ENCODE results near the gene TCN2.
A peak's percentile ranks its signal among the peaks of the same experiment; 100 is the strongest.
"Not testable (repeated sequence)": the region's sequence is repeated elsewhere in the genome, so short reads cannot be mapped to it uniquely, and the experiment has no call there.

The TCN2 gene

DNA sequence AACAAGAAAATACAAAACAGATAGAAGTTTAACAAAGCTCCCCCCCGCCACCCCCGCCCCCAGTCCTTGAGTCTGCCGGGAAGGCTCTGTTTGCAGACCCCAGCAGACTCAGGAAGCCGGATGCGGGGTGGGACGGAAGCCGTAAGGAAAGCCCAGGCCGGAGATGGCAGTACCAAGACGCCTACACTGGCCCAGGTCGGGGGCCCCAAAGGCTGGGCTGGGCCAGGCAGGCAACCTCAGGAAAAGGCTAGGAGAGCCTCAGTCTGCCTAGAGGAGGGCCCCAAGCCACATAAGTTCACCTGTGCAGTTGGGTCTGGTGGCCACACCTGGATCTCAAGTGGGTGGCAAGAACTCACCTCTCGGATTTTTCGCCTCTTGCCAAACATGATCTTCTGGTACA lies 28.5 kb upstream of the TCN2 start:
- DNase-seq (ENCODE audit: low read depth) = no peak

DNA sequence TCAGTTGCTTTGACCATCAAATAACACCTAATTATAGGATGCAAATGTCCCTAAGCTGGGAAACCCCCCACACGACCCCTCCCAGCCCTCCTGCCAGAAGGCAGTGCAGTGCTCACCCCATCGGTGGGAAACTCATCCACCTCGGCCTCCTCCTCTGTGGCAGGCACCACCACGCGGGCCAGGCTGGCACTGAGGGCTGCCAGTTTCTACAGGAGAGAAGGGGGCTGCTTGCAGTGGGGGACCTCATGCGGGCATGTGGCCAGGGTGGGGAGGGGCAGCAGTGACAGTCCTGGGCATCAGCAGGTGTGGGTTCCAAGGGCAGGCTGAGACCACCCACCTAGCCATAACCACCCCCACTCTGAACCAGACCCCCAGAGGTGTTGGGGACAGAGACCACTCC lies 26.1 kb upstream of the TCN2 start:
- no peak for DNase-seq (ENCODE audit: low read depth)

GRCh38 chr22:30582051-30582450 lies 24.9 kb upstream of the TCN2 start:
- no peak for DNase-seq (ENCODE audit: low read depth)

DNA sequence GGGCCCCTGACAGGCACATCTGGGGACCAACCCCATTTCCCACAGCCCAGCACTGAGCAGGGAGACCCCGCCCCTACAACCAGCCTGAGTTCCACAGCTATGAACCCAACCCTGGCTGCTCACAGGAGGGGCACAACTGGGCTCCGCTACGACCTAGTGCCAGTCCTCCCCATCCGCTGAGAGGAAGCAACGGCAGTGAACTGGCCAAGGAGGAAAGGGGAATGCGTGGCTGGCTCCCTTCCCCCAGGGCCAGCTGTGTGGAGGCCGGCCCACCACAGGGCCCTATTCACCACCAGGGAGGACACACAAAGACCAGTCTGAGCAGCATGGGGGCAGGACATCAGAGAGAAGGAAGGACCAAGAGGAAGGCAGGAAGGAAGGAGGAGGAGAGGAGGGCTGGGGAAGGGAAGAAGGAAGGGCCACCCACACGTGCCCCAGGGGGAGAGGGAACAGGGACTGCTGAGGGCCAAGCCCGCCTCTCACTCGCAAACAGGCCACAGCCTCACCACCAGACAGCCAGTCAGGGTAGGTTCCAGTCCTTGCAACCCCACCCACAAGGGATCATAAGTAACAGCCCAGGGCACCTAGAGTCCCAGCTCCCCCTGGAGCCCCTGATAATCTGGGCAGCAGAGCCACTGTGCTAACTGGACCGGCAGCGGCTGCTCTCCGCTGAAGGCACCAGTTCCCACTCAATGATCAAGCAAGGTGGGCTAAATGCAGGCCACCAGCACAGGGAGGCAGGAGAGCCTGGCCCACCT lies 24.0 kb upstream of the TCN2 start:
- no peak for DNase-seq (ENCODE audit: low read depth)

- DNase-seq (ENCODE audit: low read depth) = no peak
These were observed 22.5 kb upstream of the TCN2 start for GRCh38 chr22:30584441-30584840.

GRCh38 chr22:30586414-30586813 lies 20.6 kb upstream of the TCN2 start:
- DNase-seq (ENCODE audit: low read depth) = no peak

DNA sequence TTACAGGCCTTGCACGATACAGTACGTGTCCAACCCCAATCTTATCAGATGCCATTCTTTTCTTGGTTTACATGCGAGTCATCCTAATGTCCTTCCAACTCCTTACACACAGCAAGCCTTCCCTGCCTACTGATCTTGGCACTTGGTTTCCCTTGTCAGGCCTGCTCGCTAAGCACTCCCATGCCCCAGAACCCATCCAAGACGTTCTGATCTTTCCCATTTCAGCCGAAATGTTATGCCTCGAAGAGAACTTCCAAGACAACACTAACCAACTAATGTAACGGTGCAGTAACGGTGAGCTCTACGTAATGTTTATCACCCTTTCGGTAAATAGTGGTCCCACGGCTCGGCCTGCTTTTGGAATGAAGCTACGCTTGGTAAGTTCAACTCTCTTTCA lies 15.8 kb upstream of the TCN2 start:
- no peak for DNase-seq (ENCODE audit: low read depth)

- peak; percentile 85 for DNase-seq (ENCODE audit: low read depth)
These were observed 15.2 kb upstream of the TCN2 start, which contains the start of gene PES1 for GRCh38 chr22:30591588-30592359. PES1 (minus strand) TSS chr22:30591910; CDS start chr22:30591833, 77 bp downstream.

DNA sequence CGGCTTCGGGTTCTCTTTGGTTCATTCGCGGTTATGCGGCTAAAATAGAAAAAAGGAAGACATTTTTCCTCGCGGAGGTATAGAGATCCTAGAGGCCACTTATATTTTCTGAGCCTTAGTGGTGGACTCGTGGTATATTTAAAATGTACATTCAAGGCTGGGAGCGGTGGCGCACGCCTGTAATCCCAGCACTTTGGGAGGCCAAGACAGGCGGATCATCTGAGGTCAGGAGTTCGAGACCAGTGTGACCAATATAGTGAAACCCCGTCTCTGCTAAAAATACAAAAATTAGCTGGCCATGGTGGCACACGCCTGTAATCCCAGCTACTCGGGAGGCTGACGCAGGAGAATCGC lies 14.6 kb upstream of the TCN2 start:
- DNase-seq (ENCODE audit: low read depth) = not testable (repeated sequence)

DNA sequence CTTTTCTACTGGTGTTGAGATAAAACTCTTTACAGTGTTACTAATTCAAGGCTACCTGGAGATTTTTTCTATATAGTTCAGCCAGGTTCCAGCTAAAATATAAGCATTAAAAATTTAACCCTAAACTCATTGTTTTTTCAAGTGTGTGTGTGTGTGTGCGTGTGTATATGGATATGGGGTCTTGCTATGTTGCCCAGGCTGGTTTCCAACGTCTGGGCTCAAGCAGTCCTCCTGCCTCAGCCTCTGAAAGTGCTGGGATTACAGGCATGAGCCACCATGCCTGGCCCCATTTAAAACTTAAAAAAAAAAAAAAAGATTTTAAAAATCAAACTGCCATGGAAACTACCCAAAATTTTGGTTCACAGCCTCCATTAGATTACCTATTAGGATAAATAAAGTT lies 10.8 kb upstream of the TCN2 start:
- no peak for DNase-seq (ENCODE audit: low read depth)

DNA sequence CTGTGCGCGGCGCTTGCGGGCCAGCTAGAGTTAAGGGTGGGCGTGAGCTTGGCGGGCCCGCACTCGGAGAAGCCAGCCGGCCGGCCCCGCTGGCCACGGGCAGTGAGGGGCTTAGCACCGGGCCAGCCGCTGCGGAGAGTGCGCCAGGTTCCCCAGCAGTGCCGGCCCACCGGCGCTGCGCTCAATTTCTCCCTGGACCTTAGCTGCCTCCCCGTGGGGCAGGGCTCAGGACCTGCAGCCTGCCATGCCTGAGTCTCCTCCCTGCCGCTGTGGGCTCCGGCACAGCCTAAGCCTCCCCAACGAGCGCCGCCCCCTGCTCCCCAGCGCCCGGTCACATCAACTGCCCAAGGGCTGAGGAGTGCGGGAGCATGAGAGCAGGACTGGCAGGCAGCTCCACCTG lies 10.1 kb upstream of the TCN2 start:
- DNase-seq (ENCODE audit: low read depth) = no peak

GRCh38 chr22:30598986-30599385 lies 8.0 kb upstream of the TCN2 start:
- DNase-seq (ENCODE audit: low read depth) = no peak

GRCh38 chr22:30600921-30601320 lies 6.1 kb upstream of the TCN2 start:
- DNase-seq (ENCODE audit: low read depth) = no peak

- DNase-seq (ENCODE audit: low read depth) = no peak
These were observed 5.5 kb upstream of the TCN2 start for GRCh38 chr22:30601464-30601863.

- no peak for DNase-seq (ENCODE audit: low read depth)
These were observed 4.9 kb upstream of the TCN2 start for GRCh38 chr22:30602049-30602448.

DNA sequence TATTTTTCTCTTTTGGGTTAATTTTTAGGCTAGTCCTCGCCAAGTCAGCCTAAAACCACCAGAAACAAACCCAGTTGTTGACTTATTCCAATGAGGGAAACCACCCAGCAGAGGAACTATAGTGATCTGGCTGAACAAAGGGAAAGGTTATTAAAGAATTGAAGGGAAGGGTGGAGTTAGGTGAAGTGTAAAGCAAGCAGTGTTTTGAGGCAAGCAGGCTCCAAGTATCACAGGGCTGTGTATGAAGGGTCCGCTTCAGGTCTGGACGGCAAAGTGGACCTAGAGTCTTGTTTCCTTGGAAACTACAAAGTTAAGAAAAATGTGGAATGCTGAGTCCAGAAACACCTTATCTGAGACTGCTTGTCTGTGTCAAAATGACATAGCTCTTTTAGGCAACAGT lies 3.2 kb upstream of the TCN2 start:
- DNase-seq (ENCODE audit: low read depth) = no peak

DNA sequence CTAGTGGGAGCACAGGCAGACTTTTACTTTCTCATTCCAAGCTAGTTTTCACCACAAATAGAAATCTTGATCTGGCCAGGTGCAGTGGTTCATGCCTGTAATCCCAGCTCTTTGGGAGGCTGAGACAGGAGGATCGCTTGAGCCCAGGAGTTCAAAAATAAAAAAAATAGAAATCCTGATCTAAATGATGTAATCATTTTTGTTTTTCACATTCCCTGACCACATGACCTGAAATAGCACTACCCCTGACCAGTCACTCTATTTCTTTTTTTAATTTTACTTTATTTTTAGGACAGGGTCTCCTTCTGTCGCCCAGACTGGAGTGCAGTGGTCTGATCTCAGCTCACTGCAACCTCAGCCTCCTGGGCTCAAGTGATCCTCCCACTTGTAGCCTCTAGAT lies 2.3 kb upstream of the TCN2 start:
- DNase-seq (ENCODE audit: low read depth) = no peak

DNA sequence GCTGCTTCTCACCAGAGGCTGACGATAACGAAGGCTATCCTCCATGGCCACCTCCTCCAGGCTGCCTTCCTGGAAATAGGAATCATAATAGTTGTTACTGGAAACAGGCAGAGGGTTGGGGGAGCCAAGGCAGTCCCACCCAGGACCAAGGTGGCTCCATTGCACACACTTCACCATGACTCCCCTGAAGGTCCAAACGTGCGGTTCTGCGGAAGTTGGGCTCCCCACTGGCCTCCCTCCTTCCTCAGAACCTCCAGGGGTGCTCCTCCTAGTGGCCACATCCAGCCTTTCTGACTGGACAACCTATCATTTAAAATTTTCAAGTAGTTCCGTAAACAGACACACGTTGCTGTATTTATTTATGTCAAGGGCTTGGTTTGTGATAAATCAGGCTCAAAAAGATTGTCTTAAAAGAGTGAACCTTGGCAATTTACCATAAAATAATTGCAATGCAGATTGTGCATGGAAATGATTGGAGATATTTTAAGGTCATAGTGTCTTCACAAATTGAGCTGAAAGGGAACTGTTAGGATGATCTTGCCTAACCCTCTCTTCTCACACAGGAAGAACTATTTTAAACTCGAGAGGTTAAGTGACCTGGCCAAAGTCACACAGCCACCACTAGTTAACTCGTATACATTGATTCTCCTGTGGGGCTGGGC lies 1.4 kb upstream of the TCN2 start:
- peak; percentile 34 for DNase-seq (ENCODE audit: low read depth)

GRCh38 chr22:30607300-30607930 lies 441 bp downstream of the TCN2 start:
- DNase-seq (ENCODE audit: low read depth) = no peak

- no peak for DNase-seq (ENCODE audit: low read depth)
These were observed 965 bp downstream of the TCN2 start for GRCh38 chr22:30607939-30608338.

GRCh38 chr22:30609260-30610185 lies 2.5 kb downstream of the TCN2 start:
- no peak for DNase-seq (ENCODE audit: low read depth)

DNA sequence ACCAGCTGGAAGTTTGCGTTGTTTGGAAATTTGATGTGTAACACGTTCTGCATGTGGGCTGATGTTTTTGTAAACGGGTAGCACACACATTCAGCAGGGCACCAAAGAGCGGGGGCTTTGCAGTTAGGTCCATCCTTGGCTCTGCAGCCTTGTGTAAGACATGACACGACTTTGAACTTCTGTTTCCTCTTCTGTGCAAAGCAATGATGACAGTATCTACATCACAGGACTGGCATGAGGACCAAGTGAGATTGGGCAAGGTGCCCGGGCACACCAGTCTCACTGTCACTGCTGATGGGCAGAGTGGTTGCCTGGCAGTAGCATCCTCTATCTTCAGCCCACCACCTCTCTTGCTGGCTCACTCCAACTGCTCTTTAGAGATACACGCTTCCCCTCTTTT lies 3.3 kb downstream of the TCN2 start:
- DNase-seq (ENCODE audit: low read depth) = no peak
